SK-MEL-5 (cell line): ENCODE results near the gene FRMD4A. TPM values are rescaled to one million over a fixed set of nuclear protein-coding genes. Genes with fewer than 3 reads are reported as not detected.
A peak's percentile ranks its signal among the peaks of the same experiment; 100 is the strongest.
"Not testable (repeated sequence)": the region's sequence is repeated elsewhere in the genome, so short reads cannot be mapped to it uniquely, and the experiment has no call there.

Experiments used
- DNase-seq: peaks from one replicate; pipeline ENCODE4 v3.0.0-alpha.2; 2016; ENCODE audit warnings: low read depth, low spot score
- in situ Hi-C: cut with HindIII; loops from 2 replicates; pipeline ENCODE4 v1.10.0; 2016; ENCODE audit warnings: low sequenced_read_pairs, high pct_unique_total_duplicates, low pct_unique_long_range_greater_than_20kb
- total RNA-seq: library from RNA; depleted of rRNA; stranded (reverse); fragments of >200 nt; shearing (Covaris generic); gene quantifications from 2 replicates; pipeline ENCODE4 v1.2.3, GENCODE V29; 2014

The FRMD4A gene
- total RNA-seq, 1 experiment from 2014 or later = 9.9 TPM

DNA sequence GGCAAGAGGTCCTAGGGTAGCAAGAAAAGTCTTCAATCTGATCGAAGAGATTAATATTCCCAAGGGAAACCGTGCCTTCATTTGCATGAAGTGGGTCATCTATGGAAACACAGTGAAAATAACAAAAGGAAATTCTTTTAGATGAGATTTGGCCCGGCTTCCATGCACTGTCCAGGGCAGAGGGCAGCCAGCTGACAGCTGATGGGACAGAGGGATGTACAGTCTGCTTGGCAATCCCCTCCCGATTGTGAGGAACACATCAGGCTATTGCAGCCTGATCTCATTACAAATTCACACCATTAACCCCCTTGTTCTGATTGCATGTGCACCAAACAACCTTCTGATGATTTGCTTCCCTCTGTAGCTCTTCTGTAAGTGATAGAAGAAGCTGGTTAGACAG is 105.3 kb downstream of the FRMD4A start:
- in situ Hi-C loops = no loop called here
- DNase-seq = no peak

- in situ Hi-C loops = no loop called here
- DNase-seq = no peak
Observed at GRCh38 chr10:14220026-14220425, 110.7 kb downstream of the FRMD4A start.

DNA sequence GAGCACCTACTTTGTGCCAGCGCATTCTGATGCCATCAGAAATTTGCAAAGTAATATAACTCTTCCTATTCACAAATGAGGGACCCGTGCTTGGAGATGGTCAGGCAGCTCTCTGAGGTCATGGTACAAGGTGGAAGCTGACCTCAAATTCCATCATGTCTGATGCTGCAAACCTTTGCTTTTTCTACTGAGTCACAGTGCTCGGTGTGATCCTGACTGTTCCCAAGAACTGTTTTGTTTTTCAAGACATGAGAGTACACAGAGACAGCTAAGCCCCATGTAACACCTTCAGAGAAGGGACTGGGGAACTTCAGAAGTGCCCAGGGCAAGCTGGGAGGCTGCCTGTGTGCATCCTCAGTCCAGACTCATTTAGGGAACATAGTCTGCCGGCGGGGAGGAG is 111.3 kb downstream of the FRMD4A start:
- no peak for DNase-seq

DNA sequence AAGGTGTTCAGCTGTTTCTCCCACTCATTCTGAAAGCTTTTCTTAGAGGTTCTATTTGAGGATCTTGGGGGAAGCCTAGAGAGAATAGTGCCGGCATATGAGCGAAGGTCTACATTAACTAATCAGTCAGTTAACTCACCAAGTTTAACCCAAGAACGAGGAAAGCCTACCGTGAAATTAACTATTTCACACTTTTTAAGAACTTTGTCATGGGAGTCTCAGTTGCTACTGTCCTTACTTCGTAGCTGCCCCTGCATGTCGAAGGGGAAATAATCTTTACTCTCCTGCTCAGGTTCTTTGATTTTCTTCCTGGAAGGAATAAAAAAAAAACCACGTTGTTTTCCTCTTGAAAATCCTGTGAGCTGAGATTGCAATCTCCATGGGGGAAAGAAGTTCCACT is 115.1 kb downstream of the FRMD4A start:
- in situ Hi-C loops = no loop called here
- no peak for DNase-seq

More for the DNA sequence above, 111.3 kb downstream of the FRMD4A start:
- in situ Hi-C loops = no loop called here

- in situ Hi-C loops, DNase-seq: not testable (repeated sequence)
Observed at GRCh38 chr10:14213703-14214102, 117.0 kb downstream of the FRMD4A start.

GRCh38 chr10:14211610-14212009 is 119.1 kb downstream of the FRMD4A start:
- no peak for DNase-seq
- in situ Hi-C loops = no loop called here

DNA sequence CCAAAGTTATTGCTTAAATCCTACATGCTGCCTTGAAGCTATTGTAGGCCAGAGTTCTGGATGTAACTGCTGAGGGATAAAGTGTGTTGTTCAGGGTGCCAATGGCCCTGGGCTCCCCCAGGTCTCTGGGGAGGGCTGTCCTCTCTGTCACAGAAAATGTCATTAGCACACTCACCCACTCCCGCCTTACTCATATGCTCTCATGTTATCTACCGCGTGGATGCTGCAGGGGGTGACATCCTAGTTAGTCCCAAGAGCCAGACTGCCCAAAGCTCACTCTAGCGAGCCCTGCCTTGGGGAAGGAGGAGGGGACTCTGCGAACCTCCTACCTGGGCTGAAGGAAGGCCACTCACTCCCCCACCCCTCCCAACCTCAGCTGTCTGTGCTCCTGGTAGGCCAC is 122.5 kb downstream of the FRMD4A start:
- in situ Hi-C loops = no loop called here
- no peak for DNase-seq

GRCh38 chr10:14205233-14205632 is 125.5 kb downstream of the FRMD4A start:
- in situ Hi-C loops = no loop called here

GRCh38 chr10:14200698-14201544 is 129.8 kb downstream of the FRMD4A start:
- in situ Hi-C loops = no loop called here

More at GRCh38 chr10:14205233-14205632, 125.5 kb downstream of the FRMD4A start:
- no peak for DNase-seq

DNA sequence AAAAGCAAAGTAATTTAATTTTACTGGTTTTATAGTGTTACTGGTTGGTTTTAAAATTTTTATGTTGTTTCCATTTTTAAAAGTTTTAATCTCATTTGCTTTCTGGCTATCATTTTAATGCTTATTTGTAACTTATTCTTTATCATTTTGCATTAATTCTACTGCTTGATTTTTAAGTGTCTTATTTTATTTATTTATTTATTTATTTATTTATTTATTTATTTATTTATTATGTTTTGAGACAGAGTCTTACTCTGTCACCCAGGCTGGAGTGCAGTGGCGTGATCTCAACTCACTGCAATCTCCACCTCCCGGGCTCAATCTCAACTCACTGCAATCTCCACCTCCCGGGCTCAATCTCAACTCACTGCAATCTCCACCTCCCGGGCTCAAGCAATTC is 131.6 kb downstream of the FRMD4A start:
- in situ Hi-C loops, DNase-seq: not testable (repeated sequence)

More at GRCh38 chr10:14200698-14201544, 129.8 kb downstream of the FRMD4A start:
- DNase-seq = peak; percentile 33

DNA sequence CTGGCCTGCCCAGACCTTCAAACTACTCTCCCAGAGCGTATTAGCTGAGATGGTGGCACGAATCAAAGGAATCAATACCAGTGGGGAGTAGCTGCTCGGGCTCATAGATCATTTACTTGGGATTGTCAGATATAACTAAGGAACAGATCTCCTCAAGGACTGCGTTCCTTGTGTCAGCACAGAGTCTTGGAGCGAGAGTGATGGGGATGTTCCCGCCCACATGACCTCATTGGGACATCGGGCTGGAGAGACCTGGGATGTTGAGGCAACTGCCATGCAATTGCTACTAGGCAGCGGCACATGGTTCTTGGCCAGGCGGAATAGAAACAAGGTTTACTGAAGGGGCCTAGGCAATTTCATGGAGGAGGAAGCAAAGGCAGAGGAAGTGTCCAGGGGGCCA is 132.6 kb downstream of the FRMD4A start:
- in situ Hi-C loops = no loop called here
- no peak for DNase-seq

DNA sequence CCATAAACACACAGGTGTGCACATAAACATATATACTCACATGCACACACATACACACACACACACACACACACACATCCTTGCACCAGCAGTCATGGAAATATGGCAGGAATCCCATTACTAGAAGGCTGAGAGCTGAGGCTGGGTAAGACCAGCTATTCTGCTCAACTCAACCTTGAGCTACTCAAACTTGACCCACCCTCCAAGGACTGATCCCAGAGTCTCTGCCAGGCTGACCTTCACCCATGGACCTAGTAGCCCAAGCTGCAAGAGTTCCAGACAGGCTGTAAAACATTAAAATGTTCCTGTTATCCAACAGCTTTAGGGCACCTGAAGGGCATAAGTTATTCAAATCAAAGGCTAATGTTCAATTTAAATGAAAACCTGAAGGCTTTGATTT is 134.6 kb downstream of the FRMD4A start:
- in situ Hi-C loops = no loop called here
- DNase-seq = no peak

DNA sequence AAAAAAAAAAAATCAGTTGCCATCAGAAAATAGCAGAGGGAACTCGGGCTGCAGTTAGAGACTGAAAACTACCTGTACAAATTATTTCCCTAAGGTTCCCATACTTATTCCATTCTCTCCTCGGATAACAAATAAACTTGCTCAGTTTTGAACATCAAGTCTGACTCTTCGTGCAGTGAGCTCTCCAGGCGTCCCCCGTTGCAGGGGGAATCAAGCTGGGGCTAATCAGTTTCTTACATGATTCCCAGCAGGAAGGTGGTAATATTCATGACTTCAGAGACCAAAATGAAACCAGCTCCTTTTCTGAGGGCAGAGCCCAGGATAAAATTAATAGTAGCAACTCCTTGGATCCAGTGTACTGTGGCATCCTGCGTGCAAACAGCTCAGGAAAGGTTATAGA is 135.3 kb downstream of the FRMD4A start:
- DNase-seq = no peak
- in situ Hi-C loops = no loop called here

DNA sequence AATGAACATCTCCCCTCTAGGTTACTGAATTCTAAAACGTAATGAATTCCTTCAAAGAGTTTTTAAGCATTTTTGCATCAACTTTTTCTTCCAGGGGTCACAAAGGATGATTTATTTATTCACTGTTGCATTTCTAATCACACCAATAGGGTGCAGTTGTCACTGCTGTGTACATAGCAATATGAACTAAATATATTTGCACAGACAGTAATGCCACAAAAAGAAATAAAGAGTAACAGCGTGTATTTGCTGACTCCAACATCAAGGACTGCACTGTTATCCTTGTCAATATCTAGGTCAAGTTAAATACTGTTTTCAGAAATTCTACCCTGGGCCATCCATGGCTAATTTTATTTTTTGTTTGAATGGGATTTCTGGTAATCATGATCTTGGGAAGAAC is 138.0 kb downstream of the FRMD4A start:
- no peak for DNase-seq
- in situ Hi-C loops = no loop called here

DNA sequence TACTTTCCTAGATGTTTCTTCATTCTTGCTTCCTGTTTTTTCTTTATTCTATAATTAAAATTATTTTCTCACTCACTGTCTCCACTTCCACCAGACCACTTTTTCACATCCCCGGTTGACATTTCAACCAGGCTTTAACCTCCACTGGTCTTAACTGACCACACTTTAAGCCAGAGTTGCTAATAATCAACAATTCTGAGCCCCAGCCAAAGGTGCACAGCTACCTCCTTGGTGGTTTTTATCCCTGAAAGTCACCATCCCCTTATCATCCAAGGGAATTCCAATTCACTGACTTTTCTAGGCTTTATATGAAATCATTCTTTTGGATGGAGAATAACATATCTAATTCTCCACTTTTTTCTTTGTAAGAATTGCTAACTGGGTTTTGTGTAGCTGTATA is 138.9 kb downstream of the FRMD4A start:
- in situ Hi-C loops = no loop called here
- no peak for DNase-seq

GRCh38 chr10:14191407-14191806 is 139.3 kb downstream of the FRMD4A start:
- in situ Hi-C loops = no loop called here
- DNase-seq = no peak

DNA sequence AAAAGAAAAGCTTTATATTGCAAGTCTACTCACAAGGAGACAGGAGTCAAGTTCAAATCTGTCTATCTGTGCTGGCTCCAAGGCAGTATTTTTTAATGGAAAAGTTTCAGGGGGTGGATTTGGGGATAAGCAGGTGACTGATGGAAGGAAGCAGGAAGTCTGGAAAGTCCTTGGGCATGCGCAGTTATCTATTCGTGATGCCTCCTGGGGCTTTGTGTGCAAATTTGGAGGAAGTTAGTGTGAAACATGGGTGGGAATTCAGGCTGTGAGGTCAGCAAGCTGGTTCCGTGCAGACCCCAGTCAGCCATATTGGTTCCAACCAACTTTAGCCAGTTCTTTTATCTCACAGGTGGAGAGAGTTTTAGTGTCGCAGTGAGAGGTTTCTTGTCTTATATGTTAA is 140.0 kb downstream of the FRMD4A start:
- in situ Hi-C loops = no loop called here
- no peak for DNase-seq

DNA sequence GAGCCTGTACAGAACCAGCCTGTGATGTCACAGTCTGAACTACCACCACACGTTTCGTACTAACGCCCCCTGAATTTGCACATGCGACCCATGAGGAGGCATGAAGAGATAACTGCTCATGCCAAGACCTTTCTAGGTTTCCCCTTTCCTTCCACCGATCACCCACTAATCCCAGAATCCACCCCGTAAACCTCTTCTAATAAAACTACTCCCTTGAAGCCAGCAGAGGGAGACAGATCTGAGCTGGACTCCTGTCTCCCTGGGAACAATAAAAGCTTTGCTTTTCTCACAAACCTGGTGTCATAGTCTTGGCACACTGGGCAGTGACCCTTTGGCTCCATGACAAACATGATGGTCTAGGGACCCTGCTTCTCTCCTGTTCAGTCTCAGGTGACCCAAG is 144.5 kb downstream of the FRMD4A start:
- in situ Hi-C loops = no loop called here
- peak; percentile 46 for DNase-seq

DNA sequence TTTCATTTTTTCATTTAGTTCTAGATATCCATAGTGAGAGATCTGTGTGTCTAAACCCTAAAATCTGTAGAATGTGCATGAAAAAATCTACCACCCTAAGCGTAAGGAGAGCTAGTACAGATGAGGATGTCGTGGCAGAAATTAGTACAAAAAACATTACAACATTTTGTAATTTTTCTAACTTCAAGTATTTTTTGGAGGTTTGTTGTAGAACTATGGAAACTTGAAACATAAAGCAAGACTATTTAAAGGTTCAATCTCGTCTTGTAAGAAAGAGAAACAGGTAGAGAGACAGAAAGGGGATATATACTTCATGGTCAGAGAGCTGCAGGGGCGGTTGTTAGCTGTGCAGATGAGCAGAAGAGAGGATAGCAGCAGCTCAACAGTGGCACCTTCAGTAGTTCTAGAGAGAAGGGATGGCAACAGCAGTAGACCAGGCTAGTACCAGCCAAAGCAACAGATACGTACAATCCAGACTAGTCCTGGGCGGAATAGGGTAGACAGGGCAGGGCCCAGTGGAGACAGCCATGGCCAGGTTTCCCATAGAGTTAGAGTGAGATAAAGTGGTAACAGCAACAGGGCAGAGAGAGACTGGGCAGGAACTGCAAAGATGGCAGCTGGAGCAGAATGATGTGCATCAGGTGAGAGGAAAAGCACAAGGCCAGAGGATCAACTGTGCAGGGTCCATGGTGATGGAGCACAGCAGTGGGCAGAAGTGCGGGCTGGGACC is 145.2 kb downstream of the FRMD4A start:
- in situ Hi-C loops = no loop called here

More for the DNA sequence above, 145.2 kb downstream of the FRMD4A start:
- peak; percentile 85 for DNase-seq
